ENCODE measurements around the gene ASB14. TPM values are rescaled to one million over a fixed set of nuclear protein-coding genes. Genes with fewer than 3 reads are reported as not detected.
"Not testable (repeated sequence)": the region's sequence is repeated elsewhere in the genome, so short reads cannot be mapped to it uniquely, and the experiment has no call there.

ASB14 gene
- total RNA-seq, result 3.4 TPM

DNA sequence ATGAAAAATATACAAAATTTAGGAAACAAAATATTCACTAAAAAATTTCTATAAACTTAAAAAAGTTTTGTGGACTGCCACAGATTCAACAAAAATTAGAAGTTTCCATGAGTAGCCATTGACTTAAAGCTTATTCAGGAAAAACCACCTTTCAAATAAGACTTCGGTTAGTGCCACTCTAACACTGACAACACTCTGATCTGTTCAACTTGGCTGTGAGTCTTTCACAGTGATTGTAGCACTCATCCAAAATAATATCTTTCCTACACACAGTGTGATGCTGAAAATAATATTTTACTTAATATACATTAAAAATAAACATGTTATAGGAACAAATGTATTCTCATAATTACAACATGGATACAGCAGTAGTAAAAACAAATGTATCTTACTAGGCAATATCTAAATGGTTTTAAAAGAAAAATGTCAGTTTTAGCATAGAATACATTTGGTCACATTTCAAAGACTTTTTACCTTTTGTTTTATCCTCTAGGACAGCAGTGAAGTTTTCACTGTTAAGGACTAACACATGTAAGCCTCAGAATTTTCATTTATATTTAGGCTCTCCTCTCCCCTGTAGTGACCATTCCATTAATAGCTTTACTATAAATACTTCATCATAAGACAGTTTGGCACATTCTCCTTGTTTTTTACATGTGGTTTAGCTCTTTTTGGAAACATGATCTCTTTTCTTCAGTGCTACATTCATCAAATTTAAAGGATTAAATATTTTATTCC, at the start of gene ASB14:
ASB14 (minus strand) TSS at position 527 of the 738 bp plus-strand sequence. CDS start 652 bp downstream, outside the sequence.
- DNase-seq, result no peak

DNA sequence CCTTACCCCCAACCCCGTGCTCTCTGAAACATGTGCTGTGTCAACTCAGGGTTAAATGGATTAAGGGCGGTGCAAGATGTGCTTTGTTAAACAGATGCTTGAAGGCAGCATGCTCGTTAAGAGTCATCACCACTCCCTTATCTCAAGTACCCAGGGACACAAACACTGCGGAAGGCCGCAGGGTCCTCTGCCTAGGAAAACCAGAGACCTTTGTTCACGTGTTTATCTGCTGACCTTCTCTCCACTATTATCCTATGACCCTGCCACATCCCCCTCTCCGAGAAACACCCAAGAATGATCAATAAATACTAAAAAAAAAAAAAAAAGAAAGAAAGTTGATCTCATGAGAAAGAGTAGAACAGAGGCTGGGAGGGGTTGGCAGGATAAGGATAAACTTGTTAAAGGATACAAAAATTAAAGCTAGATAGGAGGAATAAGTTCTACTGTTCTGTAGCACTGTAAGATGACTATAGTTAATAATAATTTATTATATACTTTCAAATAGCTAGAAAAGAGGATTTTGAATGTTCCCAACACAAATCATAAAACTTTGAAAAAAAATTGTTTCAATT, 46.7 kb upstream of the ASB14 start:
- not testable (repeated sequence) for DNase-seq

DNA sequence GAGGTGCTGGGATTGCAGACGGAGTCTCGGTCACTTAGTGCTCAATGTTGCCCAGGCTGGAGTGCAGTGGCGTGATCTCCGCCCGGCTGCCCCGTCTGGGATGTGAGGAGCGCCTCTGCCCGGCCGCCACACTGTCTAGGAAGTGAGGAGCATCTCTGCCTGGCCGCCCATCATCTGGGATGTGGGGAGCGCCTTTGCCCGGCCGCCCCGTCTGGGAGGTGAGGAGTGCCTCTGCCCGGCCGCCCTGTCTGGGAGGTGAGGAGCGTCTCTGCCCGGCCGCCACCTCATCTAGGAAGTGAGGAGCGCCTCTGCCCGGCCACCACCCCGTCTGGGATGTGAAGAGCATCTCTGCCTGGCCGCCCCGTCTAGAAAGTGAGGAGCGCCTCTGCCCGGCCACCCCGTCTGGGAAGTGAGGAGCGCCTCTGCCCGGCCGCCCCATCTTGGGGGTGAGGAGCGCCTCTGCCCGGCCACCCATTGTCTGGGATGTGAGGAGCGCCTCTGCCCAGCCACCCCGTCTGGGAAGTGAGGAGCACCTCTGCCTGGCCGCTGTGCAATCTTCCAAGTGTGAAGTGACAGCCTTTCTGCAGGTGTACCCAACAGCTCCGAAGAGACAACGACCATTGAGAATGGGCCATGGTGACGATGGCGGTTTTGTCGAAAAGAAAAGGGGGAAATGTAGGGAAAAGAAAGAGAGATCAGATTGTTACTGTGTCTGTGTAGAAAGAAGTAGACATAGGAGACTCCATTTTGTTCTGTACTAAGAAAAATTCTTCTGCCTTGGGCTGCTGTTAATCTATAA, 46.0 kb upstream of the ASB14 start:
- DNase-seq, result not testable (repeated sequence)

DNA sequence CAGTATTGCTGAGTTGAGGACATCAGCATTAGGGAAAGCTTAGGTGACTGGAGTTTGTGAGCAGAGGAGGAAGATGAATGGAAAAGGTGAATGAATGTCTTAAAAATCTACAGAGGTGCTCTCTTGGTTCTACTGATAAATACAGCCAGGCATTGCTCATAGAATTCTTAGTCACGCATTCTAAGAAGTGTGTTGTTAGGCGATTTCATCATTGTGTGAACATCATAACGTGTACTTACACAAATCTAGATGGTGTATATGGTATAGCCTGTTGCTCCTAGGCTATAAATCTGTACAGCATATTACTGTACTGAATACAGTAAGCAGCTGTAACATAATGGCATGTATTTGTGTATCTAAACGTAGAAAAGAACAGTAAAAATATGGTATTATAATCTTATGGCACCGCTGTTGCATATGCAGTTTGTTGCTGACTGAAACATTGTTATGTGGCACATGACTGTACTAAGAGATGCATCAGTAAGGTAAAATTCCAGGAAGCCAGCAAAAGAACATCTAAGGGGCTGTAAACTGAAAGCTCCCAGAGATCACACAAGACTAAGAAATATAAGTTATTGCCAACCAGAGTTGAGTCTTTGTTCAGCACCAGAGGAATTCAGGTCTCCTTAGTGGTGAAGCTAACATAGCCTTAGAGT, 42.9 kb upstream of the ASB14 start:
- no peak for DNase-seq

DNA sequence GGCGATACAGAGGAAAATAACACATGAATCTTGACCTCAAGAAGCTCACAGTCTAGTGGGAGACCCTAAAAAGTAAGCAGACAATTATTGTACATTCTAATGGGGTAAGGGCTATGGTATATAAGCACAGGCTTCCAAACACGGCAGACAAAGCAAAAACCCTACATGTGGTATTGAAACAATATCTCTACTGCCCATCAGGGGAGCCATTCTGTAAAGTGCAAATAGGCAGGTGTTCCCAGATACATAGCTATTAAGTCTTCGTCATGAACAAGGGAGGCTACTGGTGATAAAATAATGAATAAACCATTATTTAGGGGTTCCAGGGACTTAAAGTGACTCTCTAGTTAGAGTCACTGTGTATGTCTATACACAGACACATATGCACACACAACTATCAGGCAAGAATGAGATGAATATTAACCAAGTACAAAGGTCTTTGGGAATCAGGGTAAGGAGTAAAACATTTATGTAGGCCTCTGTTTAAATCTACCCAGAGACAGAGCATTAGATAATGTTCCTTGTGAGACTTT, 38.7 kb upstream of the ASB14 start:
- no peak for DNase-seq

DNA sequence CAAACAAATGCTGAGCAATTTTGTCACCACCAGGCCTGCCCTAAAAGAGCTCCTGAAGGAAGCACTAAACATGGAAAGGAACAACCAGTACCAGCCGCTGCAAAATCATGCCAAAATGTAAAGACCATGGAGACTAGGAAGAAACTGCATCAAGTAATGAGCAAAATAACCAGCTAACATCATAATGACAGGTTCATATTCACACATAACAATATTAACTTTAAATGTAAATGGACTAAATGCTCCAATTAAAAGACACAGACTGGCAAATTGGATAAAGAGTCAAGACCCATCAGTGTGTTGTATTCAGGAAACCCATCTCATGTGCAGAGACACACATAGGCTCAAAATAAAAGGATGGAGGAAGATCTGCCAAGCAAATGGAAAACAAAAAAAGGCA, 34.0 kb upstream of the ASB14 start:
- not testable (repeated sequence) for DNase-seq

DNA sequence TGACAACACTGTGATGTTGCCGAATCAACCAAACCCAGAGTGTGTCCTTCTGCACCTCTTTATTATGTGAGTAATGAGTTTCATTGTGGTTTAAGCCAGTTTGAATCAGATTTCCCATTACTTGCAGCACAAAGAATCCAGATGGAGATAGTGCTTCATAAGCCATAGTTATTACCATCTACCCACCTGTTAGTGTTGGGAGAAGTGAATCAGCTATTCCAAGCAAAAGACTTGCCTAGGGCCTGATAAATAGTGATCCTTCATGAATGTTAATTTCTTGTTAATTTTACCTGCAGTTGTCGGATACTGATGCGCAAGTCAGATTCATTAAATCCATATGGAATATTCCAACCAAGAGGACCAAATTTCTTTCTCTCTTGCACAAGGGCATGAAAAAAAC, 21.7 kb upstream of the ASB14 start:
- DNase-seq, result no peak

DNA sequence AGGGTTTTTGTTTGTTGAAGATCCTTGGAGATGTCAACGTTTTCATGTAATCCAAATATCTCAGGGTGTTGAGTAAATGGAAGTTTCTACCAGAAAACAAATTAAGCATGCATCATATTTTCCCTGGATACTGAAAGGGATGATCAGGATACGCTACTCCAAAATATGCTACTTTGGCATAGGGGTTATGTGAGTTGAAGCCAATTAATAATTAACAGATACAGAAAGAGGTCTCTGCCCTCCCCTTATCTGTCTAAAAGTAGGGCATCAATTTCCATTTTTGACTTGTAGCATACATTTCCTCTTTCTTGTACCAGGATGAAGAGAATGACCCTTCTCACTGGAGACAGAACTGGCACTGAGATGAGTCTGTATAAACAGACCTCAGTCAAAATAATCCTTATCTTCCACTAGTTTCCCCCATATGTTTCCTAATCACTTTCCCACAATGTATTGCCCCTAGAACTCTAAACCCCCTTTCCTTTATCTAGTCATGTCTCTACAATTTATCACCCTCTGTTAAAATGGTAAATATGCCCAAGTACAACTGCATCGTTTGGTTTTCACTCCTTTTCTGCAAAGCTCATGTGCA, 17.4 kb upstream of the ASB14 start:
- no peak for DNase-seq

DNA sequence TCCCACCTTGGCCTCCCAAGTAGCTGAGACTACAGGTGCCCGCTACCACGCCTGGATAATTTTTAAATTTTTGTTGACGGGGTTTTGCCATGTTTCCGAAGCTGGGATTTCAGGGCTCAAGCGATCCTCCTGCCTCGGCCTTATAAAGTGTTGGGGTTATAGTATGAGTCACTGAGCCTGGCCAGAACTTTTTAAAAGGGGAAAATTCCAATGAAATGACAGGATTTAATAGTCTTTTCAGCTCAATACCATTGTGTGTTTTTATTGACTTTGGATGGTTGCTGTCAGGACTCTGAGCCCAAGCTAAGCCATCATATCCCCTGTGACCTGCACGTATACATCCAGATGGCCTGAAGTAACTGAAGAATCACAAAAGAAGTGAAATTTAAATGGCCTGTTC, 11.0 kb upstream of the ASB14 start:
- not testable (repeated sequence) for DNase-seq

DNA sequence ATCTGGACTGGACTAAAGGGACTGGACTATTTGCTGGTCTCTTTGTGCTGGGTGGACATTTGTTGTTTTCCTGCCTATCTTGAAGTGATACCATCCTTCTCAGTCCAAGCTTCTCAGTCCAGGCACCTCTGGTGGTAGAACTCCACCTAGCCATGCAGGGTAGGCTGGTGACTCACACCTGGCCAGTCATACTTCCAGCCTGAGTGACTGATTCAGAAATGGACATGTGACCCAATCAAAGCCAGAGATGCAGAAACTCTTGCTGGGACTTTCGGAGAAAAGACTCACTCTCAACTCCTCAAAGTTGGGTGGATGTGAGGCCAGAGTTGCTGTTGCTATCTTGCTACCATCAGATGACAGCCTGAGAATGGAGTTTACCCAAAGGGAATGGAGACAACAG, 5.6 kb upstream of the ASB14 start:
- no peak for DNase-seq

DNA sequence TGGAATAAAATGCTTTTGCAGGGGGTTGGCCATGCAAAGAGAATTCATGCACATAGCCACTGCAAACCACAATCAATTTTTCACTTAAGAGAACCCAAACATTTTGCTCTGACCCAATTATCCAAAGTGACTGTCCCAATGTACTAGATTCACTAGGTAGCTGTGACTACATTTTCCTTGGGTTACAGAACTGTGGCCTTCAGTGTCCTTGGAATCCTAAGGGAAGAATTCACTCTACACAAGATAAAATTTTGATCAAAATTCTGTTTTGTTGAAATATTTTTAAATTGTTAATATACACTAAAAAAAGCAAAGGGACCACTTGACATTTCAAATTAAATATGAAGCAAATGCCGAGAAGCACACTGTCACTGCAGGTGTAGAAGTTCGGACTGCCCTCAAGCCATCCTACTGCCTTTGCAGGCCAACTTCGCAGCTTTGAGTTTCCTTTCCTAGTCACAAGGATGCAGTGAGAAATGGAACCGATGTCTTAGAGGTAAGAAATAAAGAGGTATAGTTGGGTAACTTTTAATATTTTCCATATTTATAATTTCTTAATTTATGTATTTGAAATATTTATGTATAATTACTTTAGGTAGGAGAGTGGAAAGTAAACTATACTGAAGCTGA, 527 bp upstream of the ASB14 start:
- no peak for DNase-seq

DNA sequence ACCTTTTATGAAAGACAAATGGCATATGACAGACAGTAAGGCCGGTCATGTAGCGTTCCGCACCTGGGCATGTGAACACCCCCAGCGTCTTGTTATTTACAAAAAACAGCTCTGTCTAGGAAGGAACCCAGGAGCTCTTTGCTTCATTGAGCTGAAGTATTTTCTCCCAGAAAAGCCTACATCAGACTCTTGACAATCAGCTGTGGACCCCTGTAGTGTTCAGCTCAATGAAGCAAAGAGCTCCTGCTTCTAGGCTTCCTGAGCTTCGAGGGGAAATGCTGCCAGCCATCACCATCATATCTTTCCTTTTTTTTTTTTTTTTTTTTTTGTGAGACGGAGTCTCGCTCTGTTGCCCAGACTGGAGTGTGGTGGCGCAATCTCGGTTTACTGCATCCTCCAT, 4.1 kb downstream of the ASB14 start:
- no peak for DNase-seq

DNA sequence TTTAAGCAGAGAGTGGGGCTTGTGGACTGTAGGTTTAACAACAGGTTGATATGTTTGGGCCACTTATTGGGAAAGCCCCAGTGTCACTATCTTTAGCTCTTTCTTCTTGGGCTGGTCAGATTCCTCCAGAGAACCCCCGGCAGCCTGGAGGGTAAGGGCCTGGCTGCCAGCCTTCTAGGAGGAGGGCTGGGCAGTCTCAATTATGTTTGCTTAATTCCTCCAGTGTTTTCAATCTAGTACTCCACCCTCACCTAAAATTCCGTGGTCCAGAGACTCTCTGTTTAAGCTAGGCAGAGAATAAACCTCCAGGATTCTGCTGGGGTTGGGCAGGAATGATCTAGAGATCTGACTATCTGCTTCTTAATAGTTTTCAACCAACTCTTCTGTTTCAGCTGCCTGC, 5.3 kb downstream of the ASB14 start:
- DNase-seq, result no peak

DNA sequence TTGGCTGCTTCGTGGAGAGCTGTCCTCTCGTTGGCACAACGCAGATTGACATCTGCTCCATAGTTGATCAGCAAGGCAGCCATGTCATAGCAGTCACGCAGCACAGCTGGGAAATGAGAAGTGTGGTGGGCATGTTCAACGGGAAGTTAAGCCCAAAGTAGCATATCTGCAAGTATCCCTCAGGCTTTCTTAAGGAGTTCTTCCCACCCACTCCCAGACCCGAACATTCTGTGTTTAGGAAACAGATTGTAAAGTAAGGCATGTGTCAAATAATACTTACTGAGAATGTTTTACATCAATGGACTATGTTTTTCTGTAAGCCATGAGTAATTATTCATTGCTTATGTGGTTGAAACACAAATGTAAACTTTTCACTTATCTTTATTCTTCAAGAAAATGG, 9.2 kb downstream of the ASB14 start:
- no peak for DNase-seq

DNA sequence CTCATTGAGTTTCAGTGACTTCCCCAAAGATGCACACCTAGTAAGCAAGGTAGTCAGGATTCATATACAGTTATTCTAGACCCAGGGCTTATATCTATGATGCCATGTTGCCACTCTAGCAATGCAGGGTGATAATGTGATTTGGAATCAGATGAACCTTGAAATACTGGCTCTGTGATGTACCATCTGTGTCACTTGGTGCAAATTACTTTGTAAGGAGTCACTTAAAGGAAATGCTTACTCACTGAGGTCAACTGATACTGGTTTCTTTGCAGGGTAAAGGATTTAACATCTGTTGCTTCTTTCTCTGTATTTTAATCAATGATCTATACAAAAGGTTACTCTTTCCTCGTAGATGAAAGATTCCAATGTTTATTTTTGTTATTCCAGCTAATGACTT, 10.8 kb downstream of the ASB14 start:
- DNase-seq, result no peak

DNA sequence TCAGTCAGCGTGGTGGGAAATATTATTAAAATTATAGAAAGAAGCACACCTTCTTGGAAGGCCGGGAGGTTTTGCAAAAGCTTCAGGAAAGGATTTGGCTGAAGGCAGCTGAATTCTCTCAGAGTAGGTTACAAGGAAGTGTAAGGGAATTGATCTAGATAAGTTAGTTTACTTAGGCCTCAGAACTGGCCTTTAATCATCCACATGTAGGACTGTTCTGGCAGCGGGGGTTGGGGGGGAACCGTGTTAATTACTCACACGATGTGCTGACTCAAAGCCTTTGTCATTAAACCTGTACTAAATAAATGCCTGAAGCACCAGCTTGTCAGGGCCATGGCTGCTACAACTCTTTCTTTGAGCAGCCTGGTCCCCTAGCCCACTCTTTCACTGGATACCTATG, 12.8 kb downstream of the ASB14 start:
- no peak for DNase-seq

DNA sequence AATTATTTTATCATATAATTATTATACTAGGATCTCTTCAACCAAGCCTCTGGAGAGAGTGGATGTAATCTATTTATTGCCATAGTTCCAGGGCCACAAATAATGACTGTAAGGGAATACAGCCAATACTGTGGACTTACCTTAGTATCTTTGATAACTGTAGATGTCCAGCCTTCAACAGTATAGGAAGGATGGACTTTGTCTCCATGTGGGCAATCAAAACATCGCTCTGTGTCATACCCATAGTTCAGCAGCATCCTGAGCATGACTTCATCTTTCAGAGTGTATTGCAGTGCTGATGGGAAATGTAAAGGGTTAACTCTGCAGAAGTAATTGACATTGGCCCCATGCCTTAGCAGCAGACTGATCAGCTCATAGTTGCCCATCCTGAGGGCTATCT, 14.2 kb downstream of the ASB14 start:
- no peak for DNase-seq

DNA sequence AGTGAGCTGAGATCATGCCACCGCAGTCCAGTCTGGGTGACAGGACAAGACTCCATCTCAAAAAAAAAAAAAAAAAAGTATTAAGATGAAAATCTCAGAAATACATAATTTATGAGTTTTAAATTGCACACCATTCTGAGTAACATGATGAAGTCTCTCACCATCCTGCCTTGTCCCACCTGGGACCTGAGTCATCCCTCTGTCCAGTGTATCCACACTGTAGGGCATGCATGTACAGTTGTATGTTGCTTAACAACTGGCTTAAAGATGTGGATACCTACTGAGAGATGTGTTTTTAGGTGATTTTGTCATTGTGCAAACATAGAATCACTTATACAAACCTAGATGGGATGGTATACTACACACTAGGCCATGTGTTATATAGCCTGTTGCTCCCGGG, 17.1 kb downstream of the ASB14 start:
- no peak for DNase-seq

DNA sequence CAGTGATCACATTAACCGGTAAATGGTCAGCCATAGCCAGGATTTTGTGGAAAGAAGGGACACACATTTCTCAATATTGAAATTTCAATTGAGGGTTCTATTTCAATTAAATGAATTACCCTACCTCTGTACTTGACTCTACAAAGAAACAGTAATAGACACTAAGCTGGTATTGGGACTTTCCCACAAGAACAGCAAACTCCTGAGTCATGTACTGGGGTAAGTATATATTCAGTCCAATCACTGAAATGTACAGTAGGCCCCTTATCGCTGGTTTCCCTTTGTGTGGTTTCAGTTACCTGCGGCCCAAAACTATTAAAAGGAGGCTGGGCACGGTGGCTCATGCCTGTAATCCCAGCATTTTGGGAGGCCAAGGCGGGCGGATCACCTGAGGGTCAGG, 17.6 kb downstream of the ASB14 start:
- no peak for DNase-seq

DNA sequence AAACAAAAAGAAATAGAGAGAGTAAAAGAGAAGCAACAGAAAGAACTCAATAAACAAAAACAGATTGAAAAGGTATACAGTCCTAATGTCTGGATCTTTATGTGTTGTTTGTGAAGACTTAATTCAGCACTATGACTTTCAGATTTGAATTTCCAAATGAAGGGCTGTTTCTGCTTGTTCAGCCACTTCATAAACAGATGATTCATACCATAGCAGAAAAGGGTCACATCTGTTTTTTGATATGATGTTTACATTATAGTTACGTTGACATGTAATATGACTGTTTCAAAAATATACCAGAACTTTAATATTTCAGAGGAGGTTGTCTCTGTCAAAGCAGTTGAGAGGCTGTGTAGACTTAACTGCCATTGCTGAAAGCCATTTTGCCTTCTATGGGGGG, 24.1 kb downstream of the ASB14 start:
- DNase-seq, result no peak

DNA sequence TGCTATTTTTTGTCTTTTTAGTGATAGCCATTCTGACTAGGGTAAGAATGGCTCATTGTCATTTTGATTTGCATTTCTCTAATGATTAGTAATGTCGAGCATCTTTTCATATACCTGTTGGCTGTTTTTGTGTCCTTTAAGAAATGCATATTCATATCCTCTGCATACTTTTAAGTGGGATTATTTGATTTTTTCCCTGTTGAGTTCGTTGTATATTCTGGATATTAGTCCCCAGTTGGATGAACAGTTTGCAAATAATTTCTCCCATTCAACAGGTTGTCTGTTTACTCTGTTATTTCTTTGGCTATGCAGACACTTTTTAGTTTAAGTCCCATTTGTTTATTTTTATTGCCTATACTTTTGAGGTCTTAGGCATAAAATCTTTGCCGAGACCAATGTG, 30.6 kb downstream of the ASB14 start:
- DNase-seq, result no peak

DNA sequence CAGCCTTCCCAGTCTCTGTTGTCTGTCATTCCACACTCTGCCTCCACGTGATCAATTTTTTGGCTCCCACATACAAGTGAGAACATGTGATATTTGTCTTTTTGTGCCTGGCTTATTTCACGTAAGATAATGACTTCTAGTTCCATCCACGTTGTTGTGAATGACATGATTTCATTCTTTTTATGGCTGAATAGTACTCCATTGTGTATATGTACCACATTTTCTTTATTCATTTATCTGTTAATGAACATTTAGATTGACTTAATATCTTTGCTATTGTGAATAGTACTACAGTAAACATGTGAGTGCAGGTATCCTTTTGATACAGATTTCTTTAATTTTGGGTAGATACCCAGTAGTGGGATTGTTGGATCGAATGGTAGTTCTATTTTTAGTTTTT, 31.4 kb downstream of the ASB14 start:
- no peak for DNase-seq

All from tongue (tissue), 2 donors.